K562 (cell line): Measurements from ENCODE around the gene MAMDC4. TPM values are rescaled to one million over a fixed set of nuclear protein-coding genes. Genes with fewer than 3 reads are reported as not detected.

ENCODE experiments used
- ATAC-seq: fragments of 200-7000 bp; cut with Tn5 transposase; 3 replicates; pipeline ENCODE4 v1.9.1; 2020; ENCODE audit warnings: moderate library complexity
- BruUV-seq: library from RNA; stranded (reverse); fragments of 400-500 nt; replicated peaks from 2 replicates; lab custom pipeline; 2021; lab: Mats Ljungman, UMichigan
- CTCF ChIA-PET: fragments of 300-600 bp; formaldehyde crosslinking; extraction: SDS; loops from one replicate; lab custom pipeline; 2021; ENCODE audit warnings: low intra/inter-chr PET ratio; lab: Yijun Ruan, JAX
- POLR2A ChIA-PET: fragments of 300-600, 350-650 bp; sonication (Branson Sonifier 250); formaldehyde crosslinking; extraction: SDS; loops from one replicate; lab custom pipeline; 2021; ENCODE audit warnings: antibody characterized with exemption, inconsistent platforms; lab: Yijun Ruan, JAX
- DNase-seq, 4 experiments: peaks; one replicate each; pipeline versions ENCODE4 v3.0.0 to v3.0.0-alpha.2; 2011 to 2018; ENCODE audit warnings: low spot score in 3 of 4, mixed read lengths in 3 of 4; ENCODE audit errors: extremely low read depth in 1 of 4
- FAIRE-seq: peaks from 2 replicates; lab custom pipeline; 2011; peaks lifted over from hg19 to GRCh38; lab: Jason Lieb, UNC
- H2AFZ ChIP-seq: 2 replicates; pipeline ENCODE4 v1.6.0; 2011; ENCODE audit warnings: low read depth, low read length, control low read depth, inconsistent platforms
- H3K27ac ChIP-seq: fragments of 200-600 bp; 3 replicates; pipeline ENCODE4 v1.8.0; 2011; ENCODE audit warnings: low read depth, mild to moderate bottlenecking, control low read depth, inconsistent platforms, low read length, moderate library complexity, mixed read lengths; ENCODE audit errors: extremely low read depth
- H3K27me3 ChIP-seq, 2 experiments: fragments of 300-600 bp in 1 of 2; 2 replicates in 1 of 2; 3 replicates in 1 of 2; pipeline versions ENCODE4 v1.6.0 to v1.8.0; 2011; ENCODE audit warnings: inconsistent platforms in 2 of 2, low read length in 2 of 2, mild to moderate bottlenecking in 1 of 2, mixed read lengths in 1 of 2, moderate library complexity in 1 of 2; ENCODE audit not compliant: control insufficient read depth in 2 of 2, insufficient read depth in 2 of 2
- H3K36me3 ChIP-seq: fragments of 300-600 bp; 3 replicates; pipeline ENCODE4 v1.8.0; 2011; ENCODE audit warnings: mild to moderate bottlenecking, low read length, inconsistent platforms; ENCODE audit not compliant: control insufficient read depth, insufficient read depth
- H3K4me1 ChIP-seq, 2 experiments: fragments of 200-600 bp in 1 of 2; replicated peaks in 1 of 2; 2 replicates in 1 of 2; 3 replicates in 1 of 2; pipeline versions ENCODE4 v1.5.1 to v1.8.0; 2011; ENCODE audit warnings: inconsistent platforms in 2 of 2, low read length in 2 of 2, mild to moderate bottlenecking in 1 of 2, mixed read lengths in 1 of 2, moderate library complexity in 1 of 2; ENCODE audit not compliant: control insufficient read depth in 2 of 2, insufficient read depth in 2 of 2
- H3K4me2 ChIP-seq: 2 replicates; pipeline ENCODE4 v1.6.1; 2011; ENCODE audit warnings: low read length, control low read depth, inconsistent platforms, mixed read lengths; ENCODE audit not compliant: insufficient read depth
- H3K4me3 ChIP-seq: fragments of 200-600 bp; sonication (generic), shearing (Covaris generic); 2 replicates; pipeline ENCODE4 v1.5.1; 2016; ENCODE audit warnings: control low read depth, inconsistent platforms
- H3K79me2 ChIP-seq: fragments of 200-600 bp; 3 replicates; pipeline ENCODE4 v1.8.0; 2011; ENCODE audit warnings: low read length, inconsistent platforms; ENCODE audit not compliant: control insufficient read depth, insufficient read depth
- H3K9ac ChIP-seq, 2 experiments: 2 replicates each; pipeline versions ENCODE4 v1.6.0 to v1.6.1; 2011; ENCODE audit warnings: low read depth in 2 of 2, low read length in 2 of 2, control low read depth in 1 of 2, inconsistent platforms in 1 of 2, mild to moderate bottlenecking in 1 of 2, mixed read lengths in 1 of 2; ENCODE audit not compliant: insufficient read depth in 1 of 2
- H3K9me1 ChIP-seq: one replicate; pipeline ENCODE4 v1.6.0; 2011; ENCODE audit warnings: inconsistent platforms, mild to moderate bottlenecking, low read length, moderate library complexity; ENCODE audit not compliant: control insufficient read depth, insufficient read depth
- H3K9me3 ChIP-seq: replicated peaks from 2 replicates; pipeline ENCODE4 v1.5.1; 2011; ENCODE audit warnings: low read depth, low read length, inconsistent platforms; ENCODE audit not compliant: control insufficient read depth, insufficient read depth
- H4K20me1 ChIP-seq: replicated peaks from 2 replicates; pipeline ENCODE4 v1.6.1; 2011; ENCODE audit warnings: low read length, inconsistent platforms, mixed read lengths; ENCODE audit not compliant: control insufficient read depth, insufficient read depth
- KLF16 ChIP-seq: IDR thresholded peaks from 2 replicates; pipeline ENCODE4 v1.6.1; 2016; ENCODE audit warnings: antibody characterized with exemption
- POLR2G ChIP-seq: fragments of 200-400 bp; formaldehyde crosslinking; IDR thresholded peaks from 2 replicates; pipeline ENCODE4 v1.6.1; 2017; ENCODE audit warnings: low read depth, mild to moderate bottlenecking, antibody characterized with exemption, low read length, moderate library complexity
- ZC3H11A ChIP-seq: IDR thresholded peaks from 2 replicates; pipeline ENCODE4 v1.6.1; 2012; ENCODE audit warnings: low read depth, low read length, improper control_type of control experiment
- ZNF217 ChIP-seq: sonication (generic); formaldehyde crosslinking; IDR thresholded peaks from 2 replicates; pipeline ENCODE4 v1.8.0; 2022; ENCODE audit warnings: mild to moderate bottlenecking, missing genetic modification reagents
- ZNF445 ChIP-seq: fragments of 250-450 bp; sonication (Bioruptor Pico); IDR thresholded peaks from 2 replicates; pipeline ENCODE4 v1.4.0; 2020; ENCODE audit warnings: low read depth, mild to moderate bottlenecking, moderate library complexity
- WGBS: fragments of 100-300 bp; shearing (Covaris generic); methylation state at CpG from one replicate; pipeline ENCODE4 v1.1.6; 2016; ENCODE audit warnings: low coverage, mixed read lengths; ENCODE audit not compliant: insufficient coverage; ENCODE audit errors: missing lambda C conversion rate; 5-methylcytosine and 5-hydroxymethylcytosine counted together
- in situ Hi-C: fragments of 300-500 bp; cut with MboI; formaldehyde crosslinking; loops from 4 replicates; pipeline ENCODE4 v1.15.0; 2018; ENCODE audit warnings: inconsistent platforms, mixed read lengths
- intact Hi-C: fragments of 100-400 bp; cut with micrococcal nuclease; formaldehyde crosslinking; loops from 2 replicates; pipeline ENCODE4 v1.14.2; 2022
- polyA plus RNA-seq, 8 experiments: library from polyadenylated mRNA; depleted of rRNA in 4 of 8; stranded (reverse) in 5 of 8; unstranded in 3 of 8; fragments of >200 nt; fragmentation: Nextera tagmentation in 2 of 8; fragmentation: Illumina TruSeq in 1 of 8; extraction: Ambion mirVana in 2 of 8; extraction: Trizol in 1 of 8; gene quantifications; 2 replicates each; pipeline versions ENCODE4 v1.2.1 to v1.2.3, GENCODE V29; 2011 to 2014; ENCODE audit warnings: inconsistent platforms in 1 of 8, missing spikeins in 1 of 8
- total RNA-seq, 7 experiments: library from RNA; depleted of rRNA in 6 of 7; stranded (reverse); fragments of >200 nt in 6 of 7; fragmentation: Illumina TruSeq in 2 of 7; extraction: Trizol in 2 of 7; gene quantifications; 2 replicates each; pipeline versions ENCODE4 v1.2.1 to v1.2.3, GENCODE V29; 2011 to 2021; ENCODE audit warnings: low replicate concordance in 1 of 7
- TF ChIP-seq, protein P1 (sequence below): sonication (generic); formaldehyde crosslinking; IDR thresholded peaks from 2 replicates; pipeline ENCODE4 v1.5.0; 2020; ENCODE audit warnings: missing genetic modification reagents

The MAMDC4 gene
- total and polyA plus RNA-seq, 9 of the 15 experiments (the other 6 are each of a cell fraction or from before 2014, with no cell fraction given): 0.03 to 10.8 (median 1.5) TPM

DNA sequence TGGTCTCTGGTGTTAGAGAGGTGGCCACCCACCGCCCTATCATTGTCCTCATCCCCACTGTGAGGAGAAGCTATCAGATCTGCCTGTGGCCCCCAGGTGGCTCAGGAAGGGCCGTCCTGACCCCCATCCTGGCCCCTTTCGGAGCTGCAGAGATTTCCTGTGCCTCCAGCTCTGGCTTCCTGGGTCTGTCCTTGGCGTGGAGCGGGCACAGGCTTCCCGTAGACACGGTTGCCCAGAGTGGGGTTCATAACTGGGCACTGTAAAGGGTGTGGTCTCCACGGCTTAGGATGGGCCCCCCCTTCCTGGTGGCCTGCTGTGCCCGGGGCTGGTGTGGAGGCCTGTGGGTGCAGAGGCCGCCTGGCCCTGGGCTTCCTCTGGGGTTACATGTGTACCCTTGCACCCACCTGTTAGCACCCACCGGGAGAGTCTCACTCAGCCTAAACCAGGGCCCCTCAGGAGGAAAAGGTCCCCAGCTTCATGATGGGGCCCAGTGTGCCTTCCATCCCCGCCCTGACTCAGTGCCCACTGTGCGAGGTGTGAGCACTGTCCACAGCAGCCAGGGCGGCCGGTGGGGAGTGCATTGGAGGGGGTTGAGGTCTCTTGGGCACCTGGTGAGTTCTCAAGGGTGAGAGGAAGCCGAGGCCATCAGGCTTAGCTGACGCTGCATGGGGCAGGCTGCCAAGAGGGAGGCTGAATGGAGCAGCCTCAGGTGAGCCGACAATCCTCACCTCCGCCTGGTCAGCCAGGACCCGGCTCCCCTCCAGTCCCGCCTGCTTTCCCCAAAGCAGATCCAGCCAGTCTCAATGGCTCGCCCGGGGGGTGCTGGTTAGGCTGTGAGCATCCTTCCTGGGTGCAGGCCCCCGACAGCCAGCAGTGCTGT lies 25.2 kb upstream of the MAMDC4 start (continued):
- TF ChIP-seq, protein P1, sequence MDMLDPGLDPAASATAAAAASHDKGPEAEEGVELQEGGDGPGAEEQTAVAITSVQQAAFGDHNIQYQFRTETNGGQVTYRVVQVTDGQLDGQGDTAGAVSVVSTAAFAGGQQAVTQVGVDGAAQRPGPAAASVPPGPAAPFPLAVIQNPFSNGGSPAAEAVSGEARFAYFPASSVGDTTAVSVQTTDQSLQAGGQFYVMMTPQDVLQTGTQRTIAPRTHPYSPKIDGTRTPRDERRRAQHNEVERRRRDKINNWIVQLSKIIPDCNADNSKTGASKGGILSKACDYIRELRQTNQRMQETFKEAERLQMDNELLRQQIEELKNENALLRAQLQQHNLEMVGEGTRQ: no peak

DNA sequence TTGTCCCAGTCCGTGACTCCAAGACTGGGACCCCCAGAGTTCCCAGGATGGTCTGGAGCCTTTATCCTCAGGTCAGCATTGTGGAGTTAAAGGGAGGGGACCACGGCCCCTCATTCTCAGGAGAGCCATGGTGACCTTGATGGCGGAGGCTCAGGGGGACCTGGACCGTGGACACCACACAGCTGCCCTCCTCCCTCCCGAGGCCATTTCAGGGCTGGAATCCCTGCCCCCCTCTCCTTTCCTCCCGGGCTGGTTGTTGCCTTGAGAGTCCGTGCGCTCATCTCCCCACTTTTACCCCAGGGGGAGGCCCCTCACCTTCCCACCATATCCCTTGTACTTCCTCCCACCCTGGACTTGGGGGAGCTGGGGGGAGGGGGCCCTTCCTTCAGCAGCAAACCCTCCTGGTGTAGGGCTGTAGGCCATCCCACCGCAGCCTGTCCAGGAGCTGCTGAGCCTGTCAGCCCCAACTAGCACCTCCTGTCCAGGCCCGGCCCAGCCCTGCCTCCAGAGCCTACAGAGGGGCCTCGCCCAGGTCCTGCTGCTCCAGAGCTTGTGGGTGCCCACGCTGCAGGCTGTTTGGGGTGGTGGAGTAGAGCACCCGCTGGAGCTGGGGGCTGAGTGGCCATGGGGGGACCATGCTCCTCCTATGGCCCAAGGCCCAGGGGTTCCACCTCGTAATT lies 24.2 kb upstream of the MAMDC4 start:
- Histone ChIP-seq H3K79me2 (peaks cover 3% of the 10 kb centered on the region; the same call in 1 of the 3 replicates), H3K36me3 (peaks cover 96% of the 10 kb centered on the region), H3K27me3 (no peaks in the 10 kb centered on the region), H3K4me1 (peaks cover 0 to 47% of the 10 kb centered on the region in 2 experiments; a peak in 2 of 5 replicates), H3K4me3 (no peak overlapping the region), H3K27ac (no peak overlapping the region), H3K4me2 (no peak overlapping the region), H3K9ac (peak overlapping the region in 1 of 2 experiments; percentile 52; a peak in 2 of 4 replicates), H3K9me3 (no peaks in the 10 kb centered on the region), H4K20me1 (no peaks in the 10 kb centered on the region; the same call in 1 of the 2 replicates), H2AFZ (no peak overlapping the region), H3K9me1 (no peaks in the 10 kb centered on the region)
- WGBS: 96% methylated on average over 9 of the region's 14 CpGs
- ATAC-seq (no peak), DNase-seq (no peak), FAIRE-seq (no peak)
- TF ChIP-seq ZNF217 (CRISPR knock-in tag) (no peak), KLF16 (no peak), POLR2G (peak; percentile 38), ZNF445 (CRISPR knock-in tag) (no peak), ZC3H11A (no peak)
- POLR2A ChIA-PET: interaction anchor here (0.5 to 0.9 kb wide), 4 partner anchors 8 to 198 kb away, joined by 3 to 4 read pairs (median 4); no protein-coding TSS in a partner anchor
- CTCF ChIA-PET: no interaction called here
- in situ Hi-C loops (no loop called here), intact Hi-C loops (no loop called here)
- BruUV-seq: no TSS peak
